Measurements from ENCODE around the gene CFAP69. TPM values are rescaled to one million over a fixed set of nuclear protein-coding genes. Genes with fewer than 3 reads are reported as not detected.
"Not testable (repeated sequence)": the region's sequence is repeated elsewhere in the genome, so short reads cannot be mapped to it uniquely, and the experiment has no call there.

The CFAP69 gene
- total RNA-seq, 2 experiments from 2014 or later: 0.42 TPM; not detected in 1

DNA sequence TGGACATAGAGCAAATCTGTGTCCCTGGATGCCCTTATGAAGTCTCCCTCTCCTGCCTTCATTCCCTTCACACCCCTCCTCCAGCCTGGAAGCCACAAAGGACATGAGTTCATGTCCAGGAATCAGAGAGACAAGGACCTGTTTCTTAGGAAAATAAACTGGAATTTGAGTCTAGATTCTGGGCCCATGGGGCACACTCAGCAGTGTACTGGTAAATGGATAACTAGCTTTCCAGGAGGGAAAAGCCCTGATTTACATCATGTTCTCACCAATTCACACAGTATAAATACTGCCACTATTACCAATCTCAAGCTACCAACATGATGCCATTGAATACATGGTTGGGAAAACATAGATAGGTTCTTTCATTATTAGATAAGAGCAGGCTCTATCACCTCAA, 66.2 kb downstream of the CFAP69 start:
- Mint-ChIP-seq H3K4me3 (no peak overlapping the region), H3K4me1 (no peaks in the 10 kb centered on the region), H3K36me3 (no peaks in the 10 kb centered on the region), H3K27me3 (peaks cover 11% of the 10 kb centered on the region), H3K9me3 (ENCODE audit: low read depth) (no peaks in the 10 kb centered on the region), H3K27ac (no peak overlapping the region)
- ATAC-seq (no peak), DNase-seq (no peak)
- CTCF ChIA-PET: no interaction called here

DNA sequence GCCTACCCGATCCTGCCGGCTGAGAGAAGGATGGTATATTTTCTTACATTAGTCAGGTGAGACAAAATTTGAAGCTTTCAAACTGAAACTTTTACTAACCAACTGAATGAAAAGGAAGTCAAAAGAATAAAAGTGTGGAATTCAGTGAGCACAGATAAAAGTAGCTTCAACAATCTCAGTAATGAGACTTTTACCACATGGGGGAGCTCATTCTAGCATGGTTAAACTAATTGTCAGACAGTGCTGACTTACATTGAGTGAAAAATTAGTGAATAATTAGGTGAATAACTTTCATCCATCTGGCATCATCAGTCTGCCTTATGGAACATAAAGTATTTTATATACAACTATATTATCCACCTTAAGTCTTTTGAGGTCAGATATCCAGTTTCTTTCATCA, 67.8 kb downstream of the CFAP69 start:
- no peak overlapping the region for H3K27ac Mint-ChIP-seq
- DNase-seq: no peak
- peaks cover 21% of the 10 kb centered on the region for H3K27me3 Mint-ChIP-seq
- no peak for ATAC-seq
- H3K9me3 Mint-ChIP-seq (ENCODE audit: low read depth): no peaks in the 10 kb centered on the region
- H3K36me3 Mint-ChIP-seq: no peaks in the 10 kb centered on the region
- CTCF ChIA-PET: interaction anchor here (1.0 to 1.7 kb wide), 4 partner anchors 9 to 115 kb away, joined by 3 to 13 read pairs (median 4); partner anchors contain the start of gene STEAP2
- no peak overlapping the region for H3K4me3 Mint-ChIP-seq
- H3K4me1 Mint-ChIP-seq: no peaks in the 10 kb centered on the region

DNA sequence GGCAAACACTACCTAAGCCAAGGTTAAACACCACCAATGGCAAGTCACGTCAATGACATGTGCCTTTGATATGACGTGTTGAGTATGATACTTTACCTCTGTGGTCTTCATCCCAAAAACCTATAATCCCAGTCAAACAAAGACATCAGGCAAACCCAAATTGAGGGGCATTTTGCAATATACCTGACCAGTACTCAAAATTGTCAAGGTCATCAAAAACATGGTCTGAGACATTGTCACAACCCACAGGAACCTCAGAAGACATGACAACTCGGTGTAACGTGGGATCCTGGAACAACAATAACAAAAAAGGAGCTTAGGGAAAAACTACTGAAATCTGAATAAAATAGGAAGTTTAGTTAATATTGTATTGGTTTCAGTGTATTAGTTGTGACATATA, 68.9 kb downstream of the CFAP69 start:
- Mint-ChIP-seq H3K27ac (no peak overlapping the region), H3K9me3 (ENCODE audit: low read depth) (no peaks in the 10 kb centered on the region), H3K27me3 (peaks cover 27% of the 10 kb centered on the region), H3K4me1 (no peaks in the 10 kb centered on the region), H3K36me3 (no peaks in the 10 kb centered on the region), H3K4me3 (no peak overlapping the region)
- ATAC-seq: no peak
- CTCF ChIA-PET: interaction anchor here (0.8 kb wide), 1 partner anchor 112 kb away, joined by 3 read pairs; no protein-coding TSS in a partner anchor
- DNase-seq: no peak

DNA sequence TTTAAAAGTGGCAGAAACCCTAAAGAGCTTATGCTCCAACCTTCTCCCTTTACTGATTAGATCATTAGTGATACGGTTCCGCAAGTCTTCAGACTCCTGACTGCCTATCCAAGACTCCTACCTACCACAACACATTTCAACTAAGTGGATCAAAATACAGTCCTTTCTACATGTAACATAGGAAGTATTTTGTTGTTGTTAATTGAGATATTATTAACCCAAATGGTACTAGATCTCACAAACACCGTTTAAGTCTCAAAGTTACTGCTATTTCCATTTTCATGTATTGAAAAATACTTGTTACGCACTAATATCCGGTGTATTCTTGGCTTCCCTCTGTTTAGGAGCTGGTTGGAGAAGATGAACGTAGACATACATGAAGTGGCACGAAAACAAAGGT, 75.0 kb downstream of the CFAP69 start:
- Mint-ChIP-seq H3K27ac (no peak overlapping the region), H3K9me3 (ENCODE audit: low read depth) (no peaks in the 10 kb centered on the region), H3K4me3 (no peak overlapping the region), H3K27me3 (peaks cover 61% of the 10 kb centered on the region), H3K36me3 (no peaks in the 10 kb centered on the region), H3K4me1 (peaks cover 7% of the 10 kb centered on the region)
- DNase-seq (no peak), ATAC-seq (no peak)
- CTCF ChIA-PET: no interaction called here

DNA sequence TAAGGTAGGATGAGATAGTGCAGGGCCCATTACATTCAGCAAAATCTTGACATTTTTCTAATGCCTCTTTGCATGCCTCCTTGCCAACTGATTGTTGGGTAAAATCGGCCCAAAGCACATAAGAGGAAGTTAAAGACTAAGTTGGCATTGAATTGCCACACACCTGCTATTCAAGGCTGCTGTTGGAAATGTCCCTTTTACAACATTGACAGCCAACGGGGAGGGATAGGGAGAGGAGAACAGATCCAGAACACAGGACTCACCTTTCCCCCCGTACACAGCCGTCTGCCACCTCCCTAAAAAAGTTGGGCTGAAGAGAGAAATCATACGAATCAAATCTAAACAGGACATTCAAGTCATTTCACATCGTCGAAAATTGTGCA, 75.4 kb downstream of the CFAP69 start:
- CTCF ChIA-PET: no interaction called here
- Mint-ChIP-seq H3K27me3 (peaks cover 58% of the 10 kb centered on the region), H3K4me1 (peaks cover 7% of the 10 kb centered on the region), H3K27ac (no peak overlapping the region), H3K36me3 (no peaks in the 10 kb centered on the region), H3K4me3 (no peak overlapping the region), H3K9me3 (ENCODE audit: low read depth) (no peaks in the 10 kb centered on the region)
- no peak for DNase-seq
- ATAC-seq: no peak

DNA sequence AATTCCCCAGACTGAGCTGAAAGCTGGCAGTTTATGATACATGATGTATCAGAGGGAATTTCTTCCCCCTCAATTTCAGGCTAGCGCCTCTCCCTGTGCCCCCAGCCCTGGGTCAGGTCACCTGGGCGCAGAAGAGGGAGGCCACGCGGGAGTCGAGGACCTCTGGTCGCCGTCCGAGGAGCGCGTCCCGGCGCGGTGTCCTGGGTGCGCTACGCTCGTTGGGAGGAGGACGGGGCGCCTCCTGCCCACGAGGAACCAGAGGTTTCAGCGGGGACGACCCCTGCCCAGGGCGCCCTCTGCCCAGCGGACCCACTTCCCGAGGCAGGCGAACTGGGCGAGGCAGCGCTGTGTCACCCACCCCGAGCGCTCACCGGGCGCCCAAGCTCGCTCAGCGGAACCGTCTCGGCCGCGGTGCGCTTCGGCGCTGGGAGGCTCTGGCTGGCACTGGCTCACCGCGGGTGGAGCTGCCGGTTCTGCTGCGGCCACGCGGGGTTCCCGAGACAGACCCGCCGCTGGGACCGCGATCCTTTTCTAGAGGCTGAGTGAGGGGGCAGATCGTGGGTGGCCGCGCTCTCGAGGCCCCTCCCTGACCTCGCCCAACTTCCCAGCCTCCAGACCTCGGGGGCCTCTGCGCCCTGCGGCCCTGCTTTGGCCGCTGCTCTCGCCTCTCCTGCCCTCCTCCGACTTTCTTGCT, 76.0 kb downstream of the CFAP69 start, which contains the start of gene FAM237B:
TSS of gene FAM237B (minus strand) at position 504 of the 694 bp plus-strand sequence. CDS start 1,556 bp downstream, outside the sequence.
- DNase-seq (no peak), ATAC-seq (no peak)
- peaks cover 7% of the 10 kb centered on the region for H3K4me1 Mint-ChIP-seq
- H3K27me3 Mint-ChIP-seq: peaks cover 58% of the 10 kb centered on the region
- H3K36me3 Mint-ChIP-seq: no peaks in the 10 kb centered on the region
- H3K27ac Mint-ChIP-seq: no peak within 1 kb of the TSS
- no peaks in the 10 kb centered on the region for H3K9me3 Mint-ChIP-seq (ENCODE audit: low read depth)
- no peak within 1 kb of the TSS for H3K4me3 Mint-ChIP-seq
- CTCF ChIA-PET: interaction anchor here (1.0 to 1.2 kb wide), 2 partner anchors 9 to 25 kb away, joined by 3 to 4 read pairs; partner anchors contain the start of gene GTPBP10

DNA sequence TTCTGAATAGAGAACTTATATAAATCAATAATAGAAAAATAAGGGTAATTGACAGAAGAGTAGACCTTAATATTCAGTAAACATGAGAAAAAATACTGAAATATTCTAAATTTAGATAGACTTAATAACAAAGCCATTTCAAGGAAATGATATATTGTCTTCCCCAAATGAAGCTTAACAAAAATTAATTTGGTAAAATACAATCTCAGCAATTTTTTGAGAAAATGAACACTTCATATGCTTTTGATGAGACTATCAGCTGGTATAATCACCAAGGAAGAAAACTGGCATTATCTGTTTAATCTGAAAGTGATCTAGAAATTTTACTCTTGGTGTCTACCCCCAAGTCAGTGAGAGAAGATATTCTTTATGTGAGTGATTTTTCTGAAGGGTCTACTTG, 77.9 kb downstream of the CFAP69 start:
- Mint-ChIP-seq H3K27ac (no peak overlapping the region), H3K36me3 (no peaks in the 10 kb centered on the region), H3K9me3 (ENCODE audit: low read depth) (no peaks in the 10 kb centered on the region), H3K4me3 (no peak overlapping the region), H3K4me1 (peaks cover 7% of the 10 kb centered on the region), H3K27me3 (peaks cover 47% of the 10 kb centered on the region)
- ATAC-seq (no peak), DNase-seq (no peak)
- CTCF ChIA-PET: no interaction called here

DNA sequence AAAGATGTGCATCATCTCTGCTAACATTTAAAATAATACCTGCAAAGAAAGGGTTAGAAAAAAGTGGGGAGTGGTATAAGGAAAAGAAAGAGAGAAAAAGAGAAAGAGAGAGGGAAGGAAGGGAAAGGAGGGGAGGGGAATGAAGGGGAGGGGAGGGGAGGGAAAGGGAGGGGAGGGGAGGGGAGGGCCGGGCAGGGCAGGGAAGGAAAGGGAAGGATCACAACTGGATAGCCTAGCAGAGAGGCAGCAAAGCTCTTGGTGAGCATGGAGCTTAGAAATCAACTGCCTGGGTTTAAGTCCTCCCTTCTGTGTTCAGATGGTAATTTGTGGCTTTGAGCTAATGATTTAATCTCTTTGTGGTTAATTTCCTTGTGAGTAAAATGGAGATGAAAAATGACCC, 81.5 kb downstream of the CFAP69 start:
- ATAC-seq: no peak
- Mint-ChIP-seq H3K4me1 (peaks cover 2% of the 10 kb centered on the region), H3K4me3 (no peak overlapping the region), H3K9me3 (ENCODE audit: low read depth) (no peaks in the 10 kb centered on the region), H3K27me3 (peaks cover 23% of the 10 kb centered on the region), H3K27ac (no peak overlapping the region), H3K36me3 (no peaks in the 10 kb centered on the region)
- CTCF ChIA-PET: no interaction called here
- no peak for DNase-seq

DNA sequence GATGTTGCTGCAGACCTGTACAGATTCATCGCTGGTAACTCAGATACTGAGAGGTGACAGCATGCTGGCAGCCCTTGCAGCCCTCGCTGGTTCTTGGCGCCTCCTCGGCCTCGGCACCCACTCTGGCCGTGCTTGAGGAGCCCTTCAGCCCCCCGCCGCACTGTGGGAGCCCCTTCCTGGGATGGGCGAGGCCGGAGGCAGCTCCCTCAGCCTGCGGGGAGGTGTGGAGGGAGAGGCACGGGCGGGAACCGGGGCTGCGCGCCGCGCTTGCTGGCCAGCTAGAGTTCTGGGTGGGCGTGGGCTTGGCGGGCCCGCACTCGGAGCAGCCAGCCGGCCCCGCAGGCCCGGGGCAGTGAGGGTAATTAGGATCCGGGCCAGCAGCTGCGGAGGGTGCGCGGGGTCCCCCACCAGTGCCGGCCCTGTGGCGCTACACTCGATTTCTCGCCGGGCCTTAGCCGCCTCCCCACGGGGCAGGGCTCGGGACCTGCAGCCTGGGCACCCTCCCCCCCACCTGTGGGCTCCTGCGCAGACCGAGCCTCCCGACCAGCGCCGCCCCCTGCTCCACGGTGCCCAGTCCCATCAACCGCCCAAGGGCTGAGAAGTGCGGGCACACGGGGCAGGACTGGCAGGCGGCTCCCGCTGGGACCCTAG, 89.3 kb downstream of the CFAP69 start:
- DNase-seq: no peak
- no peak for ATAC-seq
- Mint-ChIP-seq H3K4me3 (no peak overlapping the region), H3K9me3 (ENCODE audit: low read depth) (no peaks in the 10 kb centered on the region), H3K27ac (no peak overlapping the region), H3K27me3 (peaks cover 8% of the 10 kb centered on the region), H3K4me1 (no peaks in the 10 kb centered on the region), H3K36me3 (no peaks in the 10 kb centered on the region)
- CTCF ChIA-PET: no interaction called here

DNA sequence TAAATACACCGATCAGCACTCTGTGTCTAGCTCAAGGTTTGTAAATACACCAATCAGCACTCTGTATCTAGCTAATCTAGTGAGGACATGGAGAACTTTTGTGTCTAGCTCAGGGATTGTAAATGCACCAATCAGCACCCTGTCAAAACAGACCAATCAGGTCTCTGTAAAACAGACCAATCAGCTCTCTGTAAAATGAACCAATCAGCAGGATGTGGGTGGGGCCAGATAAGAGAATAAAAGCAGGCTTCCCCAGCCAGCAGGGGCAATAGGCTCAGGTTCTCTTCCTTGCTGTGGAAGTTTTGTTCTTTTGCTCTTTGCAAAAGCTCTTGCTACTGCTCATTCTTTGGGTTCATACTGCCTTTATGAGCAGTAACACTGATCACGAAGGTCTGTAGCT, 90.0 kb downstream of the CFAP69 start:
- H3K27ac Mint-ChIP-seq; DNase-seq; ATAC-seq; H3K9me3 Mint-ChIP-seq (ENCODE audit: low read depth); H3K27me3 Mint-ChIP-seq; CTCF ChIA-PET; H3K4me1 Mint-ChIP-seq; H3K36me3 Mint-ChIP-seq; H3K4me3 Mint-ChIP-seq: not testable (repeated sequence)

DNA sequence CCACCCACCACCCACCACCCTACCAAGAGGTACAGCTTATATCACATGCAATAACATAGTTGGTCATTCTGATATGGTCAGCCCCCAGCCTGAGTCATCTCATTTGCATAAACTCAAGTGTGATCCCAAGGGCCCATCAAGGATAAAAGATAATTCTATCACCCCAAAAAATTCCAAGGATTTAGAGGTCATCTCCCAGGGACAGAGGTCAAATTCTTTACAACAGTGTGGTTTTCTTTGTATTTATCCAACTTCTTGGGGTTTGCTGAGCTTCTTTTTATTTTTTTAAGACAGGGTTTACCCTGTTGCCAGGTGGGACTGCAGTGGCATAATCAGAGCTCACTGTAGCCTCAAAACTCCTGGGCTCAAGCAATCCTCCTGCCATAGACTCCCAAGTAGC, 92.1 kb downstream of the CFAP69 start:
- ATAC-seq: no peak
- H3K9me3 Mint-ChIP-seq (ENCODE audit: low read depth): no peaks in the 10 kb centered on the region
- H3K4me1 Mint-ChIP-seq: no peaks in the 10 kb centered on the region
- peaks cover 5% of the 10 kb centered on the region for H3K27me3 Mint-ChIP-seq
- CTCF ChIA-PET: interaction anchor here (1.2 kb wide), 1 partner anchor 9 kb away, joined by 5 read pairs; the partner anchor contains the start of gene GTPBP10
- no peak overlapping the region for H3K4me3 Mint-ChIP-seq
- H3K36me3 Mint-ChIP-seq: no peaks in the 10 kb centered on the region
- no peak overlapping the region for H3K27ac Mint-ChIP-seq
- no peak for DNase-seq

DNA sequence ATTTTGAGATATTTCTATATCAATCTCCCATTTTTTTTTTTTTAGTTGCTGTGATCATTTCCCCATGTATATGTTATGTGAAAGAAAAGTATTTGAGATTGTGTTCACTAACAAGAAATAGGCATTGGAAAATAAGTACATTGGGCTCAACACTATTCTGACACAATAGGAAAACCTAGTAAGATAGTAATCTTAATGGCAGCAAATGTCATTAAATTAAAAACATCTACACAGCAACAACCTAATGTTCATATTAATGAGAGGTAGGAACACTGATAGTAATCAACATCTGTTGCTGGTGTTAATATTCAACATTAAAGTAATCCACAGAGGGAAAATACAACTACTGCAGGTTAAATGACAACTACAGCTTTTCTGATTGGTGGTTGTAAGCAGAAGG, 100.0 kb downstream of the CFAP69 start:
- Mint-ChIP-seq H3K27ac (no peak overlapping the region), H3K27me3 (no peaks in the 10 kb centered on the region), H3K36me3 (peaks cover 15% of the 10 kb centered on the region), H3K4me3 (peak overlapping the region; percentile 94), H3K4me1 (peaks cover 28% of the 10 kb centered on the region), H3K9me3 (ENCODE audit: low read depth) (no peaks in the 10 kb centered on the region)
- no peak for ATAC-seq
- DNase-seq: no peak
- CTCF ChIA-PET: interaction anchor here (2.3 kb wide), 1 partner anchor 83 kb away, joined by 11 read pairs; no protein-coding TSS in a partner anchor

DNA sequence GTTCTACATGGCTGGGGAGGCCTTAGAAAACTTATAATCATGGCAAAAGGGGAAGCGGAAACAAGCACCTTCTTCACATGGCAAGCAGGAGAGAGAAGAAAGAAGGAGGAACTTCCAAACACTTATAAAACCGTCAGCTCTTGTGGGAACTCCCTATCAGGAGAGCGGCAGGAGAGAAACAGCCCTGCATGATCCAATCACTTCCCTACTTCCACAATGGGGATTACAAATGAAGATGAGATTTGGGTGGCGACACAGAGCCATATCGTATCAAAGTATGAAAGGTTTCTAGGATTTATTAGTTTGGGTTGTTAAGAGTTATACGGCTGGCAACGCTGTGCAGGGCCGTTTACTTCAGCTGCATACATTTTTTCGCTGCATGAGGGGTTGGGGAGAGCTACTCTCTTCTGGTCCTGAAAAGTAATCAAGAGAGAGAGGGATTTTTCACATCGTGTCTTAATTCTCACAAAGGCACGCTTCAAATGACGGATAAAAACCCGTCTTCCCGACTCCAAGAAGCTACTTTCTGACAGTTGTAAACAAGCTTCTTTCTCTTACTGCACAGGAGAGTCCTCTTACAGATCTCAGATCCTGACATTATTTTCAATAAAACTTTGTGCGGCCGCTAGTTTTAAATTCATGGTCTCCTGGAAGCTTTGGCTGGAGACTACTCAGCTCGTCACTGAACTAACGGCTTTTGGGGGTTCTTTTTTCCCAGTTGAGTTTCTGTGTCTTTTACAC, 100.8 kb downstream of the CFAP69 start:
- H3K27ac Mint-ChIP-seq: peak overlapping the region; percentile 98
- DNase-seq (no peak), ATAC-seq (peak; percentile 2)
- H3K36me3 Mint-ChIP-seq: peaks cover 21% of the 10 kb centered on the region
- H3K27me3 Mint-ChIP-seq: no peaks in the 10 kb centered on the region
- H3K4me3 Mint-ChIP-seq: peak overlapping the region; percentile 94
- CTCF ChIA-PET: interaction anchor here (0.7 to 2.3 kb wide), 9 partner anchors 8 to 192 kb away, joined by 3 to 11 read pairs (median 3); partner anchors contain the start of genes FAM237B and STEAP1
- H3K4me1 Mint-ChIP-seq: peaks cover 29% of the 10 kb centered on the region
- no peaks in the 10 kb centered on the region for H3K9me3 Mint-ChIP-seq (ENCODE audit: low read depth)
